ENCODE data around the gene ENOX2.
"Not testable (repeated sequence)": the region's sequence is repeated elsewhere in the genome, so short reads cannot be mapped to it uniquely, and the experiment has no call there.

Gene ENOX2

DNA sequence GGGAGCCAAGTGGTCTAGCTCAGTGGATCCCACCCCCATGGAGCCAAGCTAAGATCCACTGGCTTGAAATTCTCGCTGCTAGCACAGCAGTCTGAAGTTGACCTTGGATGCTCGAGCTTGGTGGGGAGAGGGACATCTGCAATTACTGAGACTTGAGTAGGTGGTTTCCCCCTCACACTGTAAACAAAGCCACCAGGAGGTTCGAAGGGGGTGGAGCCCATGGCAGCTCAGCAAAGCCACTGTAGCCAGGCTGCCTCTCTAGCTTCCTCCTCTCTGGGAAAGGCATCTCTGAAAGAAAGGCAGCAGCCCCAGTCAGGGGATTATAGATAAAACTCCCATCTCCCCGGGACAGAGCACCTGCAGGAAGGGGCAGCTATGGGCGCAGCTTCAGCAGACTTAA lies 89.1 kb downstream of the ENOX2 start:
- FAIRE-seq = not testable (repeated sequence)

DNA sequence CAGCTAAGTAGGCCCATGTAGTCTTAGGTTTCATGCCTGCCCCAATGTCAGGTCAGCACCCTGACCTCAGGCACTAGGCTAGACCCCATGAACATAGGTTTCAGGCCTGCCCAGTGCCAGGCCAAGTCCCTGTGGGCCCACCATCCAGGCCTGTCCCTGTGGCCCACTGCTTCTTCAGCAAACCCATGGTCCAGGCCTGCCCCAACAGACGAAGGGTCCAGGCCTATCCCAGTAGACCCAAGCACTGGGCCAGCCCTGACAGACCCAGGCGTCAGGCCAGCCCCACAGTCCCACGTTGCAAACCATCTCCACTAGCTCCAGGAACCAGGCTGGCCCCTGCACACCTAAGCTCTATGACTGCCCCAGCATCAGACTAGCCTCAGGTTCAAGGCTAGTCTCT lies 92.4 kb downstream of the ENOX2 start:
- FAIRE-seq = no peak

DNA sequence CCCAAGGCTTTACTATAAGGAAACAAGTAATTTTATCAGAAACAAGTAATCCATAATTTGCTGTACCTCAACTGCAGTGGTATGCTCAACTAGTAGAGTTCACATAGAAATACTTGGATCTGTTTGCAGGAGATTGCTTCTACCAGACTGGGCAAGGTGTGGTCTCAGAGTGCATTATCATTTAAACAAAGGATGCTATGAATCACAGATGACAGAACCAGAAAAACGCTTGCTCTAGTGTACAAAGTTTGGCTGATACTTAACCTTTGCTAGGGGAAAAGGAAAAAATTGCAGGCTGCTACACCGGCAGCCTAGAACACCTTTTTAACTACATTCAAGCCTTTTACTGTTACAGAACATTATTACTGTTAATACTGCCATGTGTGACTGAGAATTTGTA lies 97.1 kb downstream of the ENOX2 start:
- FAIRE-seq = no peak

DNA sequence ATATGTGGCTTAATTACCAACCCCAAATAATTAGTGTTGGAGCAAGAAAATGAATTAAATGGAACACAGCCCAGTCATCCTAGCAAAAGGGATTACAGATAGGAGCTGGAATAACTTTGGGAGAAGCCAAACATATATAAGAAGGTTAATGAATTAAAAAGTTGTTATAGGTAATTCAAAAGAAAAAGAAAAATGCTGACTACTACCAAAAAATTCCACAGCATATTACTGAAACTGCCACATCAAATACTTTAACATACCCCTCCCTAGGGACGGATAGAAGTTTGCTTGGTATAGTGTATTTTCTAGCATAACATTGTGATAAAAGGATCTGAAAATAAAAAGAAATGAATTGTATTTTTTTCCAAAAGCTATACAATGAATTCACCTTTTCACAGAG lies 99.5 kb downstream of the ENOX2 start:
- FAIRE-seq = no peak

DNA sequence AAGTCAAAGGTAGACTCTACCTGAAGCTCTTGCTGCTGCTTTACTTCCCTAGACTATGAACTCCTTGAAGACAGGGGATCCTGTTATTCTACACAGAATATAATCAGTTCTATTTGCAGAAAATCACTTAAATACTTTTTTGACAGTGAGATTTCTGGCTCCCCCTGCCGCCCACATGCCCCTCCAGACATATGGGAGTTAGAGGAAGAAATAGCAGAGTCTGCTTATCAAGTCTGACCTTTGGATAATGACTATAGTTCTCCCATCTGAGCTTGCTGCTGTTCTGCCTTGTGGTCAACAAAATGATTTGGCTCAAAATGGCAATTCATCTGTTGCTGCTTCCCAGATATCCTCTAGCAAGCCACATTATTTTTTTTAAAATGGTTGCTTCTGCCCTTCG lies 101.1 kb downstream of the ENOX2 start:
- FAIRE-seq = no peak

- FAIRE-seq = no peak
These were observed 103.6 kb downstream of the ENOX2 start for GRCh38 chrX:130799393-130799792.

DNA sequence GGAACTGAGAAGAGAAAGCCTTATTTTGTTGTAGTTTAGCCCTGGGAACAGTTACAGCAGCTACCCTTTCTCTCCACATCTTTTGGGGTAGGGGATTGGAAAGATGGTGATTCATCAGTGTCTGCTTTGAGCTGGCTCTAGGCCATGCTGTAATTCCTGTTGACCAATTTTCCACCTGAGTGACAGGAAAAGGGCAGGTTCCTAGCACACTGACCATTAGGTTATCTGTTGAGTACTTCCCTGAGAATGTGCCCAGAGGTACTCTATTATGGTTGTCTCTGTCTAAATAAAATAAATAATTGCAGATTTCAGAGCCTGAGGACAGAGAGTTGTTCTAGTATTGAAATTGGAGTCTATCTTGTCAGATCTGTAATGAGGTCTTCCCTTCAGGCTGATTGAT lies 109.0 kb downstream of the ENOX2 start:
- FAIRE-seq = no peak

DNA sequence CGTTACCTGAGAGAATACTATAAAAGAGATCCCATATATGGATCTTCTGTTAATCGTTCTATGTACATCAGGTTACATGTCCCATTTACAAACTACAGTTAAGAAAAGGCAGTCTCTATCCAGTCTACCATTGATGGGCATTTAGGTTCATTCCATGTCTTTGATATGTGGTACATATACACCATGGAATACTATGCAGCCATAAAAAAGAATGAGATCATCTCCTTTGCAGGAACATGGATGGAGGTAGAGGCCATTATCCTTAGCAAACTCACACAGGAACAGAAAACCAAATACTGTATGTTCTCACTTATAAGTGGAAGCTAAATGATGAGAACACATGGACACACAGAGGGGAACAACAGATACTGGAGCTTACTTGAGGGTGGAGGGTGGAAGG lies 111.1 kb downstream of the ENOX2 start:
- not testable (repeated sequence) for FAIRE-seq

GRCh38 chrX:130789793-130790192 lies 113.2 kb downstream of the ENOX2 start:
- no peak for FAIRE-seq

GRCh38 chrX:130788786-130789581 lies 114.0 kb downstream of the ENOX2 start:
- FAIRE-seq = no peak

- FAIRE-seq = no peak
These were observed 117.0 kb downstream of the ENOX2 start for GRCh38 chrX:130786030-130786429.

GRCh38 chrX:130778773-130779172 lies 124.2 kb downstream of the ENOX2 start:
- FAIRE-seq = no peak

DNA sequence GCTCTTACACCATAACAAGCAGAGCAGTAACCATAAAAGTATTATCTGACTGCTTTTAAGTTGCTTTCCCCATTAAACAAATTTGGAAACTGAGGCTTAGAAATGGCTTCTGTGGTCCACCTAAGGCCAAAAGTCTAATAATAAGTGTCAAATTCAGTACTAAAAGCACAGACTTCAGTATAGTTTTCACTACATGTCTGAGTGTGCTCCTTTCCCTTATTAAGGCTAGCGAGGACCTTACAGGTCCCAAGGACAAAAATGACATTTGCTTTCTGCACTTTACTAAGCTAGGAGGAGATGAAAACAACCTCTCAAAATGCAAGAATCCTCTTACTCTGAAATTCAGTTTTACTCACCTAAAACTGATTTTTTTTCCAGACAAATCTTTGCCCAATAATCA lies 127.2 kb downstream of the ENOX2 start:
- no peak for FAIRE-seq

- no peak for FAIRE-seq
These were observed 130.2 kb downstream of the ENOX2 start for GRCh38 chrX:130772776-130773143.

DNA sequence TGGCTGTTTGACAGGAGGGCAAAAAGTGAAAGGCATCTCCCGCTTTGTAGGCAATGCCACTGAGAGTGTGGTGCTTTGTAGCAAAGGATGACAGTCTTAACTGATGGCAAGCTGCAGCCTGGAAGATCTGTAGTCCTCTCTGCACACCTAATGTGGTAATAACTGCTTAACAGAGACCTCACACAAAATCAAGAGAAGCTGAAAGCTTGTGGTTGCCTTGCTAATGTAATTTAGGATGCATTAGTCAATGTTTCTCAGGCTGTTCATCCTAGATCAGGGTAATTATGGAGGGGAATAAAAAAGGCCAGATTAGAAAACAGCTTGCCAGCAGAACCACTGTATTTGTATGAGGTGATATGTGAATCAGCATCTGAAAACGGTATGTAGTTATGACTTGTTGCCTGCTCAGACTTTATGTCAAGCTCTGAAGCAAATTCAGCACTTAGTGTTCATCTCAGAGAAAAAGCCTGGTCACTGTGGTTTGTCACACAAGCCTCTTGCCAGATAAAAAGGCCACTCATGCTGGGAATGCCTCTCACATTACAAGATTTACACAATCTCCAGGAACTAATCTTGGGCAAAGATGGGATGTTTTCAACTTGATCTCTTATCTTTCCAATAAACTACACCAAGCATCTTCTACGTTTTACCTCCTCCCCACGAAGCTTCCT lies 130.8 kb downstream of the ENOX2 start:
- FAIRE-seq = no peak

DNA sequence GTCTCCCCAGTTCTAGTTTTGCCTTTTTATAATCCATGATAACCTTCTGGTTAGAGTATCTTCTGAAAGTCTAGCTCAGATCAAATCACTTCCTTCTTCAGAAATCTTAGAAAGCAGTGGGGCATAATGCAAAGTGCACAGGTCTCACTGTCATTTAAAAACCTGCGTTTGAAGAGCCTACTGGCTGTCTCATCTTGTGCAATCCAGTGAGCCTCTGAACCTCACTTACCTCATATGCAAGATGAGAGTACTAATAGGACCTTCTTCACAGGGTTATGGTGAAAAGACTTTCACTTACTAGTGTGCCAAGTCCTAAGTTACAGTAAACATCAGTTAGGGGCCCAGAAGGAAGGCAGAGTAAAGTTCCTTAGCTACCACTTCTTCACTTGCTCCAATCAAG lies 131.4 kb downstream of the ENOX2 start:
- FAIRE-seq = no peak

DNA sequence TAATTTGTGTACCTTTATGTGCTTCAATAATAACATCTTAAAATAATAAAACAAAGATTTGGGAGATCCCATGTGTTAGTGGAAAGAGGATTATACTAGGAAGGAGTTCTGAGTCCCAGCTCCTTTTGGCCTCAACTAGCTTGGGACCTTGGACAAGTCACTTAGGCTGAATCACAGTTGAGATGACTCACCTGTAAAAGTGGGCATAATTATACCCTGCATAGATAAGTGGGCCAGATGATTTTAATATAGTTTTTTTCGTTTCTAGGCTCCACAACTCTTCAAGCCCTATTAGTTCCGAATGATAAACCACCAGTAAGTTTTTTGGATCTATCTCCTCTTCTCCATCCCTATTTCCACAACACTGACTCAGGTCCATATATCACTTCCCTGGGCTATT lies 131.8 kb downstream of the ENOX2 start:
- no peak for FAIRE-seq

DNA sequence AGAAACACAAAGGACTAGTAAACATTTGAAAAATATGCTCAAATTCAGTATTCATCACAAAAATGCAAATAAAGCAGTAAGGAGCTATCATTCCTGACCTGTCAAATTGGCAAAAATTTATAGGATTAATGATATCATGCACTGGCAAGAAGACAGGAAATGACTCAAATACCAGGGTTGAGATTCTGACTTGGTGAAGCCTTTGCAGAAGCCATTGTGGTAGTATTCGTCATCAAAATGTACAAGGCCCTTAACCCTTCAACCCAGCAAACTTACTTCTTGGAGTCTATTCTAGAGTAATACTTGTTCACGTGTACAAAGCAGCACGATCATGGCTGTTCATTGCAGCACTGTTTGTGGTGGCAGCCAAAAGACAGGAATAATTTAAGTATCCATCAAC lies 132.4 kb downstream of the ENOX2 start:
- FAIRE-seq = no peak

DNA sequence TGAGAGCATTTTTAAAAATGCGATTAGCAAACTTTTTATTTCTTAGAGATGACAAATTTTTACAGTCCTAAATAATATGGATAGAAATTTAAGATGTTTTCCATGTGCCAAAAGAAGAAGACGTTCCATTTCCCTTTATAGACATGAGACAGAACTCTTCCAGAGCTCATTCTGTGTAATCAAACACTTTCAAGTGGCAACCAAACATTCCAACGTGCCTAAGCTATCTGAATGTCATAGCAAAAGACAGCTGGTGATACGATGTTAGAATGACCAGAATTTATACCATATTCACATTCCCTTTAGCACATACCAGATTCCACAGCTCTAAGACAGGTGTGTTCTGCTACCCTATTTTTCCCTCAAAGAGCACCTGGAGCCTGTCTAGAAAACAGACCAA lies 133.2 kb downstream of the ENOX2 start:
- no peak for FAIRE-seq

DNA sequence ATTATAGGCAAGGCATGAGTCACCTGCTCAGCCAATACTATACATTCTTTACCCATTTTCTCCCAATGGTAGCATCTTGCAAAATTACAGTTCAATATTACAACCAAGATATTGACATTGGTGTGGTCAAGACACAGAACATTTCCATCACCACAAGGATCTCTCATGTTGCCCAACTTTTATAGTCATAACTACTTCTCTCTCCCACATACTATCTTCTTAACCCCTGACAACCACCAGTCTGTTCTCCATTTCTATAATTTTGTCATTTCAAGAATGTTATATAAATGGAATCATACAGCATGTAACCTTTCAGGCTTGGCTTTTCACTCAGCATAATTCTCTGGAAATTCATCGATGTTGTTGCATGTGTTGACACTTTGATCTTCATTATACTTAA lies 144.9 kb downstream of the ENOX2 start:
- no peak for FAIRE-seq

- no peak for FAIRE-seq
These were observed 146.8 kb downstream of the ENOX2 start for GRCh38 chrX:130756233-130756632.

DNA sequence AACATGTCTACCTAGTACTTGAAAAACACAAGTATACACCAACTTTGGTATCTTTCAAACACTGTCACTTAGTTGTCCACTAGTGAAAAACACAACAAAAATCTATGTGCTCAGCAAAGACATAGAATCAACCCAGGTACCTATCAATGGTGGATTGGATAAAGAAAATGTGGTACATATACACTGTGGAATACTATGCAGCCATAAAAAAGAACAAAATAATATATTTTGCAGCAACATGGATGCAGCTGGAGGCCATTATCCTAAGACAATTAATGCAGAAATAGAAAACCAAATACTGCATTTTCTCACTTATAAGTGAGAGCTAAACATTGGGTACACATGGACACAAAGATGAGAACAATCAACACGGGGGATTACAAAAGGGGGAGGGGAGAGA lies 148.7 kb downstream of the ENOX2 start:
- FAIRE-seq = no peak

GRCh38 chrX:130746709-130747342 lies 156.2 kb downstream of the ENOX2 start:
- FAIRE-seq = no peak

GRCh38 chrX:130746077-130746476 lies 156.9 kb downstream of the ENOX2 start:
- FAIRE-seq = no peak

All from A204.1 (cell line).